ENCODE results near the gene BEST2.

Gene BEST2

DNA sequence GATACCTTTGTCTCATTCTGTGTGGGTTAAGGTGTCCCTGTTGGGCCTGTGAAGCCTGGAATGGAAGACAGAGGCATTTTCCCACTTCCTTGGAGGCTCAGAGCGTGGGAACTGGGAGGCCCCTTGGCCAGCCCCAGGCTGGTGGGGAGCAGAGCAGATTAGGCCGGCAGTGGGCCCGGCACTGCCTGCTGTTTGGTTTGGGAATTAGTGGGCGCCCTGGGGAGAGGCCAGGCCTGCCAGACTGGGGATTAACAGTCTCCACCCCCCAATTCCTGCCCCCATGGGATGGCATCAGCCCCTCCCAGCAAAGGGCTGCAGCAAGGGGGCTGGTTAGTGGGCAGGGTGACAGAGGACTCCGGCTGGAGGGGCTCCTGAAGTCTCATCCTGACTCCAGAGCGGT is 3.1 kb upstream of the BEST2 start:
- peaks cover 12% of the 10 kb centered on the region for H3K9me3 Mint-ChIP-seq
- intact Hi-C loops (cut with micrococcal nuclease) = no loop called here
- peaks cover 48% of the 10 kb centered on the region for H3K36me3 Mint-ChIP-seq (ENCODE audit: low read depth)
- no peak overlapping the region for H3K4me3 Mint-ChIP-seq
- no peak overlapping the region for H3K27ac Mint-ChIP-seq
- H3K27me3 Mint-ChIP-seq = peaks cover 35% of the 10 kb centered on the region
- peaks cover 6% of the 10 kb centered on the region for H3K4me1 Mint-ChIP-seq (ENCODE audit: low read depth)

DNA sequence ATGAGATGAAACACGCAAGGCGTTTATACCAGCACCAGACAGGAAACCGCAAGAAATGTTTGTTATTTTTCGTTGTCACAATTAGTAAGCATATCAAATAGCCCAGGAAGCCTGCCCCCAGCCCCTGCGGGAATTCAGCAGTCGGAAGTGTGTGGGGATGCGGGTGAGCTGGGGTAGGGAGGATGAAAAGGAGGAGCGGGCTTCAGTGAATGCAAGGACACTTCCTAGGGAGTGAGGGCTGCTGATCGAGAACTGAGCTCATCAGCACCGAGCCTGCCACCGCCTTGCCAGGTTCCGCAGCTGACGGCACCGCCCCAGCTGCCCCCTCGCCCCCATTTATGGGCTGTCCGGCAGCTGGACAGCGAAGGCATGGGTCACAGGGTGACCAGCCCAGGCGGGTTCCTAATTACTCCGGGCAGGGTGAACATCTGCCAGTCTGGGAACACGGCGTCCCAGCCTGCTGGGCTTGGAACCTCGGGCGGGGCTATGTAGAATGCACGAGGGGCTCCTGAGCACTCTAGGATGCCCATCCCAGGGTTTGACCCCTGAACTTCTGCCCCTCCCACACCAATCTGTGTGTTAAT is 1.6 kb upstream of the BEST2 start:
- H3K27me3 Mint-ChIP-seq = peaks cover 41% of the 10 kb centered on the region
- H3K4me3 Mint-ChIP-seq = no peak overlapping the region

DNA sequence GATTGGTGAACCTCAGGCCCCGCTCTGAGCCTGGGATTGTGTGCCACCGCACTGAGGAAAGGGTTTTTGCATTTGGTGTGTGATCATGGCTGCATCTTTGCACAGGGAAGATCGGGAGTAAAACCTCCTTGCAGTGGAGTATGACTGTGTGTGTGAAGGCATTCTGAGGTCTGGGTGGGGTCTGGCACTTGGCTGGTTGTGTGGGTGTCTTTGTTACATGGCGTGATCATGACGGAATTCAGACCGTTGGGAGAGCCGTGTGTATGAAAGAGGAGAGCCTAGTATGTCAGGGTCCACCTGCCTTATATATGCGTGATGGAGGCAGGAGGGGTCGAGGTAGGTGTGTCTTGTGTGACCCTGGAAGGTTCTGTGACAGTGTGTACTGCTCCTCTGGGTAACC is 740 bp upstream of the BEST2 start:
- Mint-ChIP-seq H3K36me3 (ENCODE audit: low read depth) (peaks cover 27% of the 10 kb centered on the region), H3K4me3 (no peak overlapping the region), H3K4me1 (ENCODE audit: low read depth) (no peaks in the 10 kb centered on the region)

More for the DNA sequence above, 1.6 kb upstream of the BEST2 start:
- Mint-ChIP-seq H3K36me3 (ENCODE audit: low read depth) (peaks cover 35% of the 10 kb centered on the region), H3K9me3 (peaks cover 12% of the 10 kb centered on the region), H3K4me1 (ENCODE audit: low read depth) (peaks cover 6% of the 10 kb centered on the region), H3K27ac (no peak overlapping the region)
- intact Hi-C loops (cut with micrococcal nuclease) = no loop called here

DNA sequence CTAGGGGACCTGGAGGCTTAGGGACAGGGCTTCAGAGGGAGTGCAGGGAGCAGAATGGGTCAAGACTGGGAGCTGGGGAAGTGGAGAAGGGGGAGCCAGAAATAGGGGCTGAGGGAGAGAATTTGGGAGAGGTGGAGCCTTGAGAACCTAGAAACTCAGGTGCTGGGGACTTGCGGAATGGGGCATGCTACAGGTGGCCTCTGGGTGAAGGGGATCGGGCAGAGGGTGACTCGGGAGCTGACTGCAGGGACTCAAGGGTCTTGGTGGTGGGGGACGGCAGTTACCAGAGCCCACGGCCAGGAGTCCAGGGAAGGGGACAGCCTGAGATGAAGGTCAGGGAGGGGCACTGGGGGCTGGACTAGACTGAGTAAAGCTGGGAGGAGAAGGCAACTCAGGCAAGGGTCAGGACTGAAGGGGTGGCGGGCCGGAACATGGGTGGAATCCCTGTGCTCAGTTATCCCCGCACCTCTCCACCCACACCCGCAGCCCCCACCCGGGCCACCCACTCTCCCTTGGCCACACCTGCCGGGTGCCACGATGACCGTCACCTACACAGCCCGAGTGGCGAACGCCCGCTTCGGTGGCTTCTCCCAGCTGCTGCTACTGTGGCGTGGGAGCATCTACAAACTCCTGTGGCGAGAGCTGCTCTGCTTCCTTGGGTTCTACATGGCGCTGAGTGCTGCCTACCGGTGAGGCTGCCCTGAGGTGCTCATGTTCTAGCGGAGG is 628 bp downstream of the BEST2 start:
- Mint-ChIP-seq H3K36me3 (ENCODE audit: low read depth) (peaks cover 13% of the 10 kb centered on the region), H3K27ac (no peak overlapping the region), H3K4me1 (ENCODE audit: low read depth) (peaks cover under 1% of the 10 kb centered on the region), H3K9me3 (peaks cover 10% of the 10 kb centered on the region), H3K27me3 (peaks cover 48% of the 10 kb centered on the region), H3K4me3 (no peak overlapping the region)
- intact Hi-C loops (cut with micrococcal nuclease) = no loop called here

More for the DNA sequence above, 740 bp upstream of the BEST2 start:
- peaks cover 12% of the 10 kb centered on the region for H3K9me3 Mint-ChIP-seq
- no peak overlapping the region for H3K27ac Mint-ChIP-seq
- H3K27me3 Mint-ChIP-seq = peaks cover 43% of the 10 kb centered on the region
- intact Hi-C loops (cut with micrococcal nuclease) = no loop called here

DNA sequence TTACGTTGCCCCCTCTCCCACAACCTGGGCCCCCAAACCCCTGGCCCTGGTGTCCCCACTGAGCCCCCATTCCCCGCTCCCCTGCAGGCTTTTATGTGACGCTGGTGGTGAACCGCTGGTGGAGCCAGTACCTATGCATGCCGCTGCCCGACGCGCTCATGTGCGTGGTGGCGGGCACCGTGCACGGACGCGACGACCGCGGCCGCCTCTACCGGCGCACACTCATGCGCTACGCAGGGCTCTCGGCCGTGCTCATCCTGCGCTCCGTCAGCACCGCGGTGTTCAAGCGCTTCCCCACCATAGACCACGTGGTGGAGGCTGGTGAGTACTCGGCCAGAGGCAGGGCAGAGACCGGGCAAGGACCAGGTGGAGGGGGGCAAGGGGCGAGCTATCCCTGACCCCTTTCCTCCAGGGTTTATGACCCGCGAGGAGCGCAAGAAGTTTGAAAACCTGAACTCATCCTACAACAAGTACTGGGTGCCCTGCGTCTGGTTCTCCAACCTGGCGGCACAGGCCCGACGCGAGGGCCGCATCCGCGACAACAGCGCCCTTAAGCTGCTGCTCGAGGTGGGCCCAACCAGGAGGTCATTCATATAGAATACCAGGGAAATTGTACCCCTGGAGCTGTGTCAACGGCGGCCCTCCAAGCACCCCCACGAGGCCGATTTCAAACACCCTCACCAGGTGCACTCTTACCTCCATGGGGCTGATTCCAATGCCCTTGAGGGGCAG is 3.0 kb downstream of the BEST2 start:
- intact Hi-C loops (cut with micrococcal nuclease) = no loop called here
- H3K4me3 Mint-ChIP-seq = no peak overlapping the region

DNA sequence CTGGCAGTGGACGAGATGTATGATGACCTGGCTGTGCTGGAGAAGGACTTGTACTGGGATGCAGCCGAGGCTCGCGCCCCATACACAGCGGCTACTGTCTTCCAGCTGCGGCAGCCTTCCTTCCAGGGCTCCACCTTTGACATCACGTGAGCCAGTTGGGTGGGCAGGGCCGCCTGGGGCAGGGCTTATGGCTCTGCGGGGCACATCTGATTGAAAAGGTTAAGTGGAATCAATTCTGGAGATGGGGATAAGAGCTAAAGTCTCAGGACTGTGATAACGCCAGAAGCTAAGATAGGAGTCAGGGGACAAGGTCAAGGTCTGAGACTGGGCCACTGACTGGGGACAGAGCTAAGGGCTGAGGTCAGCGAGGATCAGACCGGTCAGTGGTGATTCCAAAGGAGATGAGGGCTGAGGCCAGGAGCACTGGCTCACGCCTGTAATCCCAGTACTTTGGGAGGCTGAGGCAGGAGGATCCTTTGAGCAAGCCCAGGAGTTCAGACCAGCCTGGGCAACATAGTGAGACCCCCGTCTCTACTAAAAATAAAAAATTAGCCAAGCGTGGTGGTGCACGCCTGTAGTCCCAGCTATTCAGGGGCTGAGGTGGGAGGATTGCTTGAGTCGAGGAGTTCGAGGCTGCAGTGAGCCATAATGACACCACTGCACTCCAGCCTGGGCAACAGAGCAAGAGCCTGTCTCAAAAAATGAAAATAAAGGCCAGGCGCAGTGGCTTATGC is 4.7 kb downstream of the BEST2 start:
- Mint-ChIP-seq H3K36me3 (ENCODE audit: low read depth) (peaks cover under 1% of the 10 kb centered on the region), H3K27me3 (peaks cover 42% of the 10 kb centered on the region), H3K4me1 (ENCODE audit: low read depth) (peaks cover 11% of the 10 kb centered on the region), H3K9me3 (no peaks in the 10 kb centered on the region), H3K27ac (no peak overlapping the region), H3K4me3 (no peak overlapping the region)
- intact Hi-C loops (cut with micrococcal nuclease) = no loop called here

More for the DNA sequence above, 3.0 kb downstream of the BEST2 start:
- no peaks in the 10 kb centered on the region for H3K36me3 Mint-ChIP-seq (ENCODE audit: low read depth)
- no peaks in the 10 kb centered on the region for H3K9me3 Mint-ChIP-seq
- H3K27ac Mint-ChIP-seq = no peak overlapping the region
- H3K4me1 Mint-ChIP-seq (ENCODE audit: low read depth) = peaks cover 5% of the 10 kb centered on the region
- H3K27me3 Mint-ChIP-seq = peaks cover 57% of the 10 kb centered on the region

DNA sequence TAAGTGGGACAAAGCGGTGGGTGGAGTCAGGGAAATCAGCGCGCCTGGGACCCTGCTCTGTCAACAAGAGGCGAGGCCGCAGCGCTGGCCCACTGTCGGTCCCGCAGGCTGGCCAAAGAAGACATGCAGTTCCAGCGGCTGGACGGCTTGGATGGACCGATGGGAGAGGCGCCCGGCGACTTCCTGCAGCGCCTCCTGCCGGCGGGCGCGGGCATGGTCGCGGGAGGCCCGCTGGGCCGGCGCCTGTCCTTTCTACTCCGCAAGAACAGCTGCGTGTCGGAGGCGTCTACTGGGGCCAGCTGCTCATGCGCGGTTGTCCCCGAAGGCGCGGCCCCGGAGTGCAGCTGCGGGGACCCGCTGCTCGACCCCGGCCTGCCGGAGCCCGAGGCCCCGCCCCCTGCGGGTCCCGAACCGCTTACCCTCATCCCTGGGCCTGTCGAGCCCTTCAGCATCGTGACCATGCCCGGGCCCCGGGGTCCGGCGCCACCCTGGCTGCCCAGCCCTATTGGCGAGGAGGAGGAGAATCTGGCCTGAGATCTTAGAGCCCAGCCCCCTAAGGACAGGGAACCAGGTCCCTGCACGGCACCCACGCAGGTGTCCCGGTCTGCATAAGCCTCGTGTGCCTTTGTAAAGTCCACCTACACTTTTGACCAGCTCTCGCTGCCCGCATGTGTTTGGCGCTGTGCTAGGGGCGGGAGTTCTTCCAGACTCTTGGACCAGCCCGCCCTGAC is 6.1 kb downstream of the BEST2 start:
- no peaks in the 10 kb centered on the region for H3K9me3 Mint-ChIP-seq
- peaks cover 14% of the 10 kb centered on the region for H3K36me3 Mint-ChIP-seq (ENCODE audit: low read depth)
- peak overlapping the region; percentile 49 for H3K4me3 Mint-ChIP-seq
- intact Hi-C loops (cut with micrococcal nuclease) = loop anchor here (1.0 kb wide), 1 partner anchor 40 kb away; no protein-coding TSS in a partner anchor
- H3K4me1 Mint-ChIP-seq (ENCODE audit: low read depth) = peaks cover 11% of the 10 kb centered on the region
- H3K27me3 Mint-ChIP-seq = peaks cover 34% of the 10 kb centered on the region
- no peak overlapping the region for H3K27ac Mint-ChIP-seq

DNA sequence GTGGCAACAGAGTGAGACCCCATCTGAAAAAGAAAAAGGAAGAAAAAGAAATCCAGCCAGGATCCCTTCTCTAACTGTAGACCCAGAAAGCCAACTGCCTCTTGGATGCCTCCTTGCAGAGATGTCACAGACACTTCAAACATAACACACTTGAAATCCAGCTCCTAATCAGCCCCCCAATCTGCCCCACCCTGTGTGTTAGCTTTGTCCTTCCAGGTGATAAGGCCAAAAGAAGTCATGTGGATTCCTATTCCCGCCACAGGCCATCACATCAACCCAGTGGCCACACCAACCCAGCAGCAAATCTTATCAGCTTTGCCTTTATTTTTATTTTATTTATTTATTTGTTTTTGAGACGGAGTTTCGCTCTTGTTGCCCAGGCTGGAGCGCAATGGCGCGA is 8.1 kb downstream of the BEST2 start:
- H3K4me3 Mint-ChIP-seq = no peak overlapping the region
- no peaks in the 10 kb centered on the region for H3K9me3 Mint-ChIP-seq
- peaks cover 33% of the 10 kb centered on the region for H3K36me3 Mint-ChIP-seq (ENCODE audit: low read depth)
- H3K27ac Mint-ChIP-seq = no peak overlapping the region
- peaks cover 11% of the 10 kb centered on the region for H3K4me1 Mint-ChIP-seq (ENCODE audit: low read depth)
- intact Hi-C loops (cut with micrococcal nuclease) = loop anchor here (1.0 kb wide), 1 partner anchor 37 kb away; no protein-coding TSS in a partner anchor
- peaks cover 24% of the 10 kb centered on the region for H3K27me3 Mint-ChIP-seq

DNA sequence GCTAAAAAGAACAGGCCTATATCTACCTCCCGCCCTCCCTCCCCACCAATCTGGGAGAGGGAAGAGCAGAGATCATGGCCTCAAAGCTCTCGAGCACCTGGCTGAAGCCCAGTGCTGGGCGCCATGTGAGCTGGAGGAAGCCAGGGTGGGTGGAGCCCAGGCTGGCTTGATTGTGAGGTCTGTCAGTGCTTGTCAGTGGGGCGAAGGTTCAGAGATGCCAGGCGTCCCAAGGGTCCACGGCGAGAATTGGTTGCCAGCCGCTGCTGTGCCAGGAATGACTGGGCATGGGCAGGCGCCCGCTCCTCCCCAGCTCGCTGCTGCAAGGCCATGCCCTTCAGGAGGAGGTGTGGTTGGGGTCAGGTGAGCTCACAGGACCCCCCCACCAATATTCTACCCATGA is 11.5 kb downstream of the BEST2 start:
- H3K27me3 Mint-ChIP-seq = peaks cover 12% of the 10 kb centered on the region
- no peaks in the 10 kb centered on the region for H3K9me3 Mint-ChIP-seq
- intact Hi-C loops (cut with micrococcal nuclease) = no loop called here
- H3K4me3 Mint-ChIP-seq = no peak overlapping the region
- no peak overlapping the region for H3K27ac Mint-ChIP-seq
- H3K4me1 Mint-ChIP-seq (ENCODE audit: low read depth) = peaks cover 12% of the 10 kb centered on the region
- H3K36me3 Mint-ChIP-seq (ENCODE audit: low read depth) = peaks cover 66% of the 10 kb centered on the region

DNA sequence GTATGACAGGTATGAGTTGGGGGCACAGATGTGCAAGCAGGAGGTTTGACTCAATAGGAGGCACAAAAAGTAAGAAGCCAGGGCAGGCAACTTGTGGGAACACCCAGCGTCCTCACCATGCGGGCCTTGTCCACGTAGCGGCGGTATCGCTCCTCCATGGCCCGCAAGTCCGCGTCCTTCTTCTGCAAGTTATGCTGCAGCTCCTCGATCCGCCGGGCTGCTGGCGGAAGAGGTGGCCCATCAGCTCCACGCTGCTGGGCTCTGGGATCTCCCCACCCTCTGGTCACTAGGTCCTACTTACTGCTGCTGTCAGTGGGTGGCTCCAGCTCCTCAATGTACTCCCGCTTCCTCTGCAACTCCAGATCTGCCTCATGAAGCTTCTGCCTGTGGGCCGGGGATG is 13.1 kb downstream of the BEST2 start:
- H3K36me3 Mint-ChIP-seq (ENCODE audit: low read depth) = peaks cover 75% of the 10 kb centered on the region
- no peak overlapping the region for H3K4me3 Mint-ChIP-seq
- H3K4me1 Mint-ChIP-seq (ENCODE audit: low read depth) = peaks cover 12% of the 10 kb centered on the region
- H3K27me3 Mint-ChIP-seq = no peaks in the 10 kb centered on the region
- no peaks in the 10 kb centered on the region for H3K9me3 Mint-ChIP-seq
- no peak overlapping the region for H3K27ac Mint-ChIP-seq
- intact Hi-C loops (cut with micrococcal nuclease) = no loop called here

DNA sequence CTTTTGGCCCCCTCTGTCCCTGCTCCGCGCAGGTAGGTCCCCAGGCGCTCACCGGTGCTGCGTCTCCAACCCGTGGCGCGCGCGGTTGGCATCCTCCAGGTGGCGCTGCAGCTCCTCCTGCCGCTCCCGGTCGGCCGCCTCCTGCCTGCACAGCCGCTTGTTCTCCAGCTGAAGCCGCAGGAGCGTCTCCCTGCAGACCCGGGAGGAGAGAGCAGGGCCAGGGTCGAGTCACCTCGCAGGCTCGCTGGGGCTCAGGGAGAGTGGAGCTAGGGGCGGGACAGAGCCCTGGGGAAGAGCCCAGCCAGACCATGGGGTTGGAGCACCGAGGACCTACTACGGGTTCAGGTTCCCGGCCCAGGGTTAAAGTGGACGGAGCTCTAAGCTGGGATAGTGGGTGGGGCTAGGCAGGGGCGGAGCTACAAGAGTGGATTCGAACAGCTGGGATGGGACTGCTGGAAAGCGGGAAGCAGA is 14.5 kb downstream of the BEST2 start:
- peak overlapping the region; percentile 60 for H3K27ac Mint-ChIP-seq
- H3K9me3 Mint-ChIP-seq = no peaks in the 10 kb centered on the region
- peaks cover 89% of the 10 kb centered on the region for H3K36me3 Mint-ChIP-seq (ENCODE audit: low read depth)
- intact Hi-C loops (cut with micrococcal nuclease) = loop anchor here (2.0 kb wide), 1 partner anchor 81 kb away; no protein-coding TSS in a partner anchor
- no peaks in the 10 kb centered on the region for H3K27me3 Mint-ChIP-seq
- peak overlapping the region; percentile 78 for H3K4me3 Mint-ChIP-seq
- peaks cover 7% of the 10 kb centered on the region for H3K4me1 Mint-ChIP-seq (ENCODE audit: low read depth)

DNA sequence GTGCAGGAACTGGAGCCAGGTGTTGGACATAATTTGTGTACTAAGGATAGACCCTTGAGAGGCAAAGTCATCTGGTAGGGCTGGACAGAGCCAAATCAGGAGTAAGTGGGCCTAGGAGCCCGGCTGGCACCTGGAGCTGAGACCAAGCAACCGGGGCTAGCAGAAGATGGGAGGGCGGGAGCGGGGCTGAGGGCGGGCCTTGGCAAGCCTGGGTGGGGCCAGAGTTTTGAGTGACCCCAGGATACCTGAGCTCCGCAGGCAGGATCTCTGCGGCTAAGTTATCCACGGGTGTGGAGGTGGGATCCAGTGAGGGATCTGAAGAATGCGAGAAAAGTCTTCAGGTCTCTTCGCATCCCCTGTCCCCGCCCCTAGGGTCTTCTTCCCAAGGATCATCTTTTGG is 15.6 kb downstream of the BEST2 start:
- intact Hi-C loops (cut with micrococcal nuclease) = loop anchor here (2.0 kb wide), 1 partner anchor 80 kb away; no protein-coding TSS in a partner anchor
- H3K27ac Mint-ChIP-seq = no peak overlapping the region
- H3K4me1 Mint-ChIP-seq (ENCODE audit: low read depth) = peaks cover 7% of the 10 kb centered on the region
- no peaks in the 10 kb centered on the region for H3K9me3 Mint-ChIP-seq
- peaks cover 85% of the 10 kb centered on the region for H3K36me3 Mint-ChIP-seq (ENCODE audit: low read depth)
- no peak overlapping the region for H3K4me3 Mint-ChIP-seq
- H3K27me3 Mint-ChIP-seq = no peaks in the 10 kb centered on the region

DNA sequence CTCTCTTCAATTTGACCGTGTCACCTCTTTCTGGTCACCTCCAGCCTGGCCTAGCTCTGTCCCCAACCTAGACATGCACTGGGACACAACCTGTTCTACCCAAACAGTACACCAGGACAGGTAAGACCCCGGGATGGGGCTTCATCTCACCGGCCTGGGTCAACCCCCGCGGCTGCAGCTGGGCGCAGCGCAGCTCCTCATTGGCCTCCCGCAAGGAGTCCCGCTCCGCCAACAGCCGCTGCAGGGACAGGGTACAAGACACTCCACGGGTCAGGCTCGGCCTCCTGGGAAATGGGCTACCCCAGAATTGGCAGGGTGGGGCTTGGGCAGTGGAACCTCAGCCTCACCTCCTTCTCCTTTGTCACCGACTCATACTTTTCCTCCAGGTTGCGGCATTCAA is 16.1 kb downstream of the BEST2 start:
- H3K36me3 Mint-ChIP-seq (ENCODE audit: low read depth) = peaks cover 79% of the 10 kb centered on the region
- H3K4me3 Mint-ChIP-seq = no peak overlapping the region
- H3K9me3 Mint-ChIP-seq = no peaks in the 10 kb centered on the region
- H3K27me3 Mint-ChIP-seq = no peaks in the 10 kb centered on the region
- peaks cover 10% of the 10 kb centered on the region for H3K4me1 Mint-ChIP-seq (ENCODE audit: low read depth)
- intact Hi-C loops (cut with micrococcal nuclease) = loop anchor here (2.0 kb wide), 1 partner anchor 79 kb away; no protein-coding TSS in a partner anchor
- H3K27ac Mint-ChIP-seq = no peak overlapping the region
